H9 (cell line): ENCODE measurements around the gene WDR5. TPM values are rescaled to one million over a fixed set of nuclear protein-coding genes. Genes with fewer than 3 reads are reported as not detected.

ENCODE experiments used
- DNase-seq: peaks from one replicate; pipeline ENCODE4 v3.0.0-alpha.2; 2017
- H2AFZ ChIP-seq: one replicate; pipeline ENCODE4 v1.6.1; 2013; ENCODE audit warnings: mild to moderate bottlenecking, low read length, control low read depth, moderate library complexity
- H2AK5ac ChIP-seq: 2 replicates; pipeline ENCODE4 v1.6.1; 2013; ENCODE audit warnings: low read length, control low read depth, mixed read lengths; ENCODE audit not compliant: insufficient read length
- H2BK120ac ChIP-seq: one replicate; pipeline ENCODE4 v1.6.1; 2013; ENCODE audit warnings: low read depth, mild to moderate bottlenecking, low read length, control low read depth, inconsistent platforms; ENCODE audit not compliant: poor library complexity, severe bottlenecking
- H2BK12ac ChIP-seq: 2 replicates; pipeline ENCODE4 v1.6.1; 2013; ENCODE audit warnings: low read length, control low read depth, mixed read lengths, low read depth; ENCODE audit not compliant: insufficient read length
- H2BK15ac ChIP-seq: 2 replicates; pipeline ENCODE4 v1.6.1; 2013; ENCODE audit warnings: low read depth, low read length, control low read depth
- H2BK20ac ChIP-seq: one replicate; pipeline ENCODE4 v1.6.1; 2013; ENCODE audit warnings: low read depth, mild to moderate bottlenecking, low read length, control low read depth, inconsistent platforms; ENCODE audit not compliant: poor library complexity, severe bottlenecking
- H2BK5ac ChIP-seq: 2 replicates; pipeline ENCODE4 v1.6.1; 2013; ENCODE audit warnings: low read length, control low read depth, mixed read lengths; ENCODE audit not compliant: insufficient read length
- H3K14ac ChIP-seq: 2 replicates; pipeline ENCODE4 v1.6.1; 2013; ENCODE audit warnings: low read length, control low read depth; ENCODE audit not compliant: insufficient read depth
- H3K18ac ChIP-seq: 2 replicates; pipeline ENCODE4 v1.6.1; 2013; ENCODE audit warnings: low read depth, mild to moderate bottlenecking, mixed read lengths, low read length, control low read depth; ENCODE audit not compliant: insufficient read length
- H3K23ac ChIP-seq: 2 replicates; pipeline ENCODE4 v1.6.1; 2013; ENCODE audit warnings: low read length, control low read depth, mixed read lengths, low read depth; ENCODE audit not compliant: insufficient read length
- H3K23me2 ChIP-seq: 2 replicates; pipeline ENCODE4 v1.6.1; 2013; ENCODE audit warnings: low read depth, mild to moderate bottlenecking, mixed read lengths, low read length, control low read depth; ENCODE audit not compliant: insufficient read length, poor library complexity, severe bottlenecking
- H3K27ac ChIP-seq: 2 replicates; pipeline ENCODE4 v1.5.1; 2013; ENCODE audit warnings: low read length, control low read depth, mixed read lengths, low read depth; ENCODE audit not compliant: insufficient read length
- H3K27me3 ChIP-seq: 2 replicates; pipeline ENCODE4 v1.6.1; 2013; ENCODE audit warnings: low read length, control low read depth, inconsistent platforms; ENCODE audit not compliant: insufficient read depth
- H3K4ac ChIP-seq: 2 replicates; pipeline ENCODE4 v1.6.1; 2013; ENCODE audit warnings: low read depth, mild to moderate bottlenecking, control low read depth, inconsistent platforms, low read length, moderate library complexity
- H3K4me1 ChIP-seq: 2 replicates; pipeline ENCODE4 v1.6.1; 2013; ENCODE audit warnings: low read length, control low read depth, inconsistent platforms; ENCODE audit not compliant: insufficient read depth
- H3K4me2 ChIP-seq: 2 replicates; pipeline ENCODE4 v1.6.1; 2013; ENCODE audit warnings: low read length, control low read depth, mixed read lengths; ENCODE audit not compliant: insufficient read length, insufficient read depth
- H3K56ac ChIP-seq: 2 replicates; pipeline ENCODE4 v1.6.1; 2013; ENCODE audit warnings: low read depth, mild to moderate bottlenecking, mixed read lengths, low read length, control low read depth; ENCODE audit not compliant: insufficient read length
- H3K79me1 ChIP-seq: 2 replicates; pipeline ENCODE4 v1.6.1; 2013; ENCODE audit warnings: low read depth, mild to moderate bottlenecking, moderate library complexity, low read length, control low read depth, inconsistent platforms; ENCODE audit not compliant: insufficient read depth, poor library complexity, severe bottlenecking
- H3K79me2 ChIP-seq: 2 replicates; pipeline ENCODE4 v1.6.1; 2013; ENCODE audit warnings: low read length, control low read depth, inconsistent platforms; ENCODE audit not compliant: insufficient read depth
- H3K9ac ChIP-seq: 2 replicates; pipeline ENCODE4 v1.6.1; 2013; ENCODE audit warnings: low read length, control low read depth, mixed read lengths; ENCODE audit not compliant: insufficient read length; ENCODE audit errors: extremely low read depth
- H3K9me3 ChIP-seq: one replicate; pipeline ENCODE4 v1.6.1; 2013; ENCODE audit warnings: low read depth, low read length, inconsistent platforms; ENCODE audit not compliant: control insufficient read depth
- H3T11ph ChIP-seq: one replicate; pipeline ENCODE4 v1.6.1; 2013; ENCODE audit warnings: mild to moderate bottlenecking, low read length, control low read depth, inconsistent platforms
- H4K20me1 ChIP-seq: one replicate; pipeline ENCODE4 v1.6.1; 2013; ENCODE audit not compliant: control insufficient read depth, insufficient read length, insufficient read depth
- H4K5ac ChIP-seq: 2 replicates; pipeline ENCODE4 v1.6.1; 2013; ENCODE audit warnings: low read depth, mild to moderate bottlenecking, mixed read lengths, low read length, control low read depth; ENCODE audit not compliant: insufficient read length
- H4K8ac ChIP-seq: replicated peaks from 2 replicates; pipeline ENCODE4 v1.6.1; 2013; ENCODE audit warnings: low read length, control low read depth, mixed read lengths, low read depth; ENCODE audit not compliant: insufficient read length
- H4K91ac ChIP-seq: 2 replicates; pipeline ENCODE4 v1.6.1; 2013; ENCODE audit warnings: low read depth, mild to moderate bottlenecking, moderate library complexity, mixed read lengths, low read length, control low read depth; ENCODE audit not compliant: insufficient read length
- H3K27ac Mint-ChIP-seq, 3 experiments: 2 replicates in 2 of 3; 3 replicates in 1 of 3; pipeline ENCODE4 v1.8.0; 2020 to 2021; ENCODE audit warnings: mixed read lengths in 3 of 3, mild to moderate bottlenecking in 1 of 3, moderate library complexity in 1 of 3
- H3K27me3 Mint-ChIP-seq: 2 replicates; pipeline ENCODE4 v1.8.0; 2021; ENCODE audit warnings: low read depth, mild to moderate bottlenecking, moderate library complexity, mixed read lengths
- H3K36me3 Mint-ChIP-seq, 3 experiments: 2 replicates in 2 of 3; 3 replicates in 1 of 3; pipeline ENCODE4 v1.8.0; 2020 to 2021; ENCODE audit warnings: low read depth in 3 of 3, mixed read lengths in 3 of 3; ENCODE audit not compliant: insufficient read depth in 1 of 3
- H3K4me1 Mint-ChIP-seq, 2 experiments: 2 replicates each; pipeline ENCODE4 v1.8.0; 2020; ENCODE audit warnings: mixed read lengths in 2 of 2
- H3K4me3 Mint-ChIP-seq, 2 experiments: 2 replicates in 1 of 2; 3 replicates in 1 of 2; pipeline ENCODE4 v1.8.0; 2020 to 2021; ENCODE audit warnings: mild to moderate bottlenecking in 2 of 2, mixed read lengths in 2 of 2, moderate library complexity in 1 of 2
- H3K9me3 Mint-ChIP-seq, 2 experiments: 2 replicates in 1 of 2; 3 replicates in 1 of 2; pipeline ENCODE4 v1.8.0; 2020; ENCODE audit warnings: mild to moderate bottlenecking in 2 of 2, mixed read lengths in 2 of 2, moderate library complexity in 1 of 2
- CTCF ChIP-seq: fragments of 200-600 bp; sonication (generic); conservative IDR thresholded peaks from 3 replicates; pipeline ENCODE4 v1.8.0; 2021; ENCODE audit warnings: antibody characterized with exemption, mild to moderate bottlenecking
- WGBS: extraction: QIAGEN DNeasy Blood & Tissue Kit; methylation state at CpG from one replicate; pipeline ENCODE4 v1.1.7; 2013; ENCODE audit warnings: missing lambda C conversion rate, low lambda C conversion rate, mixed read lengths; ENCODE audit not compliant: insufficient read length; ENCODE audit errors: extremely low coverage; 5-methylcytosine and 5-hydroxymethylcytosine counted together
- total RNA-seq: library from RNA; stranded (reverse); gene quantifications from 2 replicates; pipeline ENCODE4 v1.2.1, GENCODE V29; 2021

The WDR5 gene
- total RNA-seq, 1 experiment from 2014 or later, result 72.3 TPM

- Histone ChIP-seq H2BK15ac (no peak overlapping the region), H2BK5ac (no peak overlapping the region), H2BK12ac (no peak overlapping the region), H3K23ac (no peak overlapping the region), H2BK20ac (no peak overlapping the region), H3K27ac (no peak overlapping the region), H3K4me1 (no peaks in the 10 kb centered on the region; the same call in 1 of the 2 replicates), H3K79me1 (no peaks in the 10 kb centered on the region), H3T11ph (no peak overlapping the region), H3K79me2 (no peaks in the 10 kb centered on the region), H4K20me1 (no peaks in the 10 kb centered on the region), H3K14ac (no peak overlapping the region; the same call in 1 of the 2 replicates), H2AK5ac (no peak overlapping the region), H4K8ac (no peak overlapping the region), H3K9me3 (no peaks in the 10 kb centered on the region), H3K4me2 (no peak overlapping the region), H3K23me2 (no peaks in the 10 kb centered on the region), H2AFZ (no peak overlapping the region), H3K9ac (no peak overlapping the region), H3K27me3 (no peaks in the 10 kb centered on the region; the same call in 1 of the 2 replicates), H2BK120ac (no peak overlapping the region), H3K18ac (no peak overlapping the region), H3K56ac (no peak overlapping the region), H4K5ac (no peak overlapping the region), H4K91ac (no peak overlapping the region), H3K4ac (no peak overlapping the region)
- no peak for DNase-seq
- no peak overlapping the region for H3K27ac Mint-ChIP-seq
- no peaks in the 10 kb centered on the region for H3K9me3 Mint-ChIP-seq
- no peaks in the 10 kb centered on the region for H3K36me3 Mint-ChIP-seq
- TF ChIP-seq CTCF, result no peak
- no peaks in the 10 kb centered on the region for H3K27me3 Mint-ChIP-seq
- WGBS, result no CpG with 5 or more reads among the region's 6 CpGs
- no peak overlapping the region; a peak in 1 of 5 replicates for H3K4me3 Mint-ChIP-seq
- peaks cover 0 to 16% of the 10 kb centered on the region in 2 experiments; a peak in 2 of 4 replicates for H3K4me1 Mint-ChIP-seq
Observed at GRCh38 chr9:134191455-134192209, 55.8 kb downstream of the WDR5 start.
